Putamen (tissue), 1 donor: Measurements from ENCODE around the gene IGFBP1.

Experiments used
- DNase-seq: peaks from one replicate; pipeline ENCODE4 v3.0.0-alpha.2; 2016; ENCODE audit warnings: low spot score

The IGFBP1 gene

DNA sequence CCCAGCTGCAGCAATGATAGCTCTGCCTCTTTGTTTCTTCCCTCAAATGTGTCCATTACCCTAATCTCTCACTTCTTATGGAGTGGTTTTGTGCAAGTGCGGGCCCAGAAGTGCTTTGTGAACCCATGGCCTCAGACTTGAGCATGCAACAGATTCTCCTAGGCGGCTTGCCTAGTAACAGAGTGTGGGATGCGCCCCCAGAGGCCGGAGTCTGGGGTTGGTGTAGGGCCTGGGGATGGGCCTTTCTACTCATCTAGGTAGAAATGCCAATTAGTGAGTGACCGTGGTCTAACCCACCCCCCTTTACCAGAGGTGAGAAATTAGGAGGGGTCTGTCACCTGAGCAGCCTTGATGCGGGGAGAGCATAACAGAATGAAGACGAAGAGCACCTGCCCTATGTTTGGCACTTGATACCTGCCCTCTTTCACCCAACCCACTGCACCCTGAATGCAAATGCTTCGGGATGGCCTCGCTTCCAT is 7.0 kb upstream of the IGFBP1 start:
- DNase-seq: no peak

DNA sequence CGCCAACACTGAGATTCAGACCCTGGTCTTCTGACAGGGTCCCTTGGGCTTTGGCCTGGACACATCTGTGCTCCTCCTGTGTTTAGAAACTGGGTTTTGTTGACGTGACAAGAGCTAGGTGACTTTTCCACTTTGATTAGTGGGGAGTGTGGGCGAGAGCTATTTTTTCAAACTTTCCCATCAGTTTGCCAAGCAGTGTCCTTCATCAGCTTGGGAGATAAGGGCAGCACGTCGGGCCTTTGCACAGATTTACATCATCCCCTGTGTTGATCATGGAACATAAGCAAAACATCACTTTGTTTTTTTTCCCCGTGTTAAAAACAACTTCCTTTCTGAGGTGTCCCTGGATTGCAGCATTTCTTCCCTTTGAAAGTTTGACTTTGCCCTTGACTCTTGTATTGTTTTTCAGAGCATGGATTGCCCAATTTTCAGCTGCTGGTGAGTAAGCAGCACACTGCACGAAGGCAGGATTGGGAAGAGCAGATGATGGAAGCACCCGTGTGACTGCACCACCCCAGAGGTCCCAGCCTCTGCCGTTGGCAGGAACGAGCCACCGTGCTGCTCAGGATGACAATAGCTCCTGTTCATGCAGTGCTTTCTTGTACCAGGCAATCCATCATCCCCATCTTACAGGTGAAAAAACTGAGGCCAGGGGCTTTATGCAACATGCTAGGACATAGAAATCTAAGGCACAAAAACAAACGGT is 6.4 kb upstream of the IGFBP1 start:
- DNase-seq: no peak

DNA sequence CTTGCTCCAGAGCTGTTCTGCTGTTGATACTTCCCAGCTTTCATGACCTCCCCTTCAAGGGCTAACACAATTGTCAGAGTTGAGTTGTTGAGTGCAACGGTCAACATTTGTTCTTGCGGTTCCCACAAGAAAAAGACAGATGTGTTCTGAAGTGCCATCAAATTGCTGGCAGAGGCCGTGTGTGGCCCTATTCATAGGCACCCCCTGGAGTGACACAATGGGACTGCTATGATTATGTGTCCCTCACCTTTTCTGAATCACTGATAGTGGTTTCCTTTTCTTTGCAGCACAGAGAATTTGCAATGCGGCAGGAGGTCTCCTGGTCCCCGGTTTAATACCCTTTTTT is 5.8 kb upstream of the IGFBP1 start:
- no peak for DNase-seq

DNA sequence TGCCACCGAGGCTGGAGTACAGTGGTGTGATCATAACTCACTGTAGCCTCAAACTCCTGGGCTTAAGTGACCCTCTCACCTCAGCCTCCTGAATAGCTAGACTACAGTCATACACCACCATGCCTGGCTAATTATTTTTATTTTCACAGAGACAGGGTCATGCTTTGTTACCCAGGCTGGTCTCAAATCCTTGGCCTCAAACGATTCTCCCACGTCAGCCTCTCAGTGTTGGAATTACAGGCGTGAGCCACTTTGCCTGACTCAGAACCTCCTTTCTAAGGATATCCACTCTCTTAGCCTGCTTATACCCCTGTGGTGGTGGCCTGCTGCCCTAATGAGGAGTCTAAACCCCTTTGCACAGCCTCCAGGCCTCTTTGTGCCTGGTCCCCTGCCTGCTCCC is 4.2 kb upstream of the IGFBP1 start:
- DNase-seq: no peak

DNA sequence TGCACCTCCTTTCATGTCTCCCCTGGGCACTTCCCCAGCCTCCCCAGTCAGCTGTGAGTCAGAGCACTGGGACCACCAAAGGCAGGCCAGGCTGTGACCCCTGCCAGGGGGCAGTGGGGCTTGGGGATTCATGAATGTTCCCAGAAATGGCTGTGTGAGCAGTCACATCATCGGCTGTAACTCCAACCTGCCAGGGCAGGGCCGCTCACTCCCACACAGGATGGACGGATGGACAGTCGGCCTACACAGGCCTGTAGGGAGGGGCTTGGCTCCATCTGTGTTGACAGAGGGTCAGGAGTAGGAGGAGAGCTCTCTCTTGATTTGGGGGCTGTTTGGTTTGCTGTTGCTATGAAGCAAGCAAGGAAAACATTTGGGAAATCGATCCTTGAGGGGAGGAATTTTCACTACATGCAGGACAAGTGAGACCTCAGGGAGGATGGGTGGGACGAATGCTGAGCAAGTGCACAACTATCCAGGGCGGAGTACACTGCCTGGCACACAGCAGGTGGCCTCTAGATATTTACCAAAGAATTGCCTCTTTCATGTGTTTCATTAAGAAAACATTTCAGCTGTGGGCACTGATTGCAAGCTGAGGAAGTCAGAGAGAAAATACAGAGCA is 2.9 kb upstream of the IGFBP1 start:
- DNase-seq: no peak

DNA sequence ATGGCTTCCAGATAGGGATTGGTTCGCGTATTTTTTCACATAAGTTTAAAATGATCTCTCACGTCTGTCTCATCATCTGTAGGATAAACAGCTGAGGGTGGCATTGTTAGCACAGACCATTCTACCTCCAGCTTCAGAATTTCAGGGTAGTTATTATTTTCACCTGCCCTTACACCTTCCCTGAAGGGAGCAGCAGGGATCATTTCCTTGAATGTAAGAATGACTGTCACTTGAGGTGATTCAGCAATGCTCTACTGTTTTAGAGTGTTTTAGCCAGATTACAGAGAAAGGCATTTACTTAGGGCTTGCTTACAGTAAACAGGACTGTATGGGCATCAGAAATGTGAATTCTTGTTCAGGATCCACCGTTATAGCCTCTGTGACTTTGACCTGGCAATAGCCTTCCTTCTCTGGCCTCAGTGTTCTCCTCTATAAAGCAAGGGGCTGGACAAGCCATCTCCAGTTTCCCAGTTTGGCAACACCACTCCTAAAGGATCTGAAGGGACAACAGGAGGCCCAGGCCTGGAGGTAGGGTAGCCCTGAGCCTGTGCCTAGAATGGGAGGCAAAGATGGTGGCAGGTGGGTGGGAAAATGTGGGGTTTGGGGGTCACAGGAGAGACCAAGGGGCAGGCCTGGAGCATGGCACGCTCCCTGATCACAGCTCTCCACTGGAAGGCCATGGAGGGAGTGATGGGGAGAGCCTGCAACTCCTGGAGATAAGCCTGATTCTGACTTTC is 1.2 kb upstream of the IGFBP1 start:
- no peak for DNase-seq

DNA sequence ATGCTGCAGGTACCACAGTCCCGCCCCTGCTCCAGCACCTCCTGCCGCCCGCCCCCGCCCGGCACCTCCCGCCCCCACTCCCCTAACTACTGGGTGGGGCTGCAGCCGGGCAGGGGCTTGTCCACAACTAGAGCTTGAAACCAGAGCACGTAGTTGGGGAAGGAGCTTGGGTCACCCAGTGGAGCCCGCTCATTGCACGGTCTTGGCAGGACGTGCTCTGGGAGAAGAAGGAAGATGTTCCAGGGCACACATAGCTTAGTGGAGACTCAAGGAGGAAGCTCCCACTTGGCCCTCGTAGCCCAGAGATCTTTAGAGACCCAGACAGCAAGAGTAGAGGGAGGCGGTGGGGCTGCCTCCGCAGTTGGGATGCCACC is 692 bp downstream of the IGFBP1 start:
- peak; percentile 12 for DNase-seq

DNA sequence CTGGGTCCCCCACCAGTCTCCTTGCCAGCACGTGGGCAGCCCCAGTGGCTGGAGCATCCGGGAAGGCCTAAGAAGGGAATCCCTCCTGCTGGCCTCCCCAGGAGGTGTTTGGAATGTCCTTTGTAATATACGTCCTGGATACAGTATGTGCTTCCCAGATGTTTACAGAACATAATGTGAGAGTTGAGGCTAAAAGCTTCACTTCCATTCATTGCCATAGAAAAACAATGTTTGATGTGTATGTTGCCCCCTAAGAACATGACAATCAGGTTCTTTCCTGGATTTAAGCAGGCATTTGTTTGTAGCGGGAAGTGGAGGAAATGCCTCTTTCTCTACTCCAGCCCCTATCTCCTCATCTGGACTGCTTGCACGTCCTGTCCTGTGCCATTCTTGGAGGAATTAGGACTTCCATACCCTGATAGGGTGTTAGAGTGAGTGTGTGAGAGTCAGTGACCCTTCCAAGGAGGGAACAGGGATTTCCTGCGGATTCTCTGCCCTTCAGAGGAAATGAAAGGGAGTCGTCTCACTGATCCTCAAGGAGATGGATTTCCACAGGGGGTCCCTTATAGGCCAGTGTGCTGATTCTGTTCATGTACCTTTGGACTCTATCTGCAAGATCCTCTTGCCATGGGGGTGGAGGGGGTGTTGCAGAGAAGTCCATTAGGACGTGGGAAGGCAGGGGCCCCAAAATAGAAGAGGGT is 1.2 kb downstream of the IGFBP1 start:
- DNase-seq: no peak

DNA sequence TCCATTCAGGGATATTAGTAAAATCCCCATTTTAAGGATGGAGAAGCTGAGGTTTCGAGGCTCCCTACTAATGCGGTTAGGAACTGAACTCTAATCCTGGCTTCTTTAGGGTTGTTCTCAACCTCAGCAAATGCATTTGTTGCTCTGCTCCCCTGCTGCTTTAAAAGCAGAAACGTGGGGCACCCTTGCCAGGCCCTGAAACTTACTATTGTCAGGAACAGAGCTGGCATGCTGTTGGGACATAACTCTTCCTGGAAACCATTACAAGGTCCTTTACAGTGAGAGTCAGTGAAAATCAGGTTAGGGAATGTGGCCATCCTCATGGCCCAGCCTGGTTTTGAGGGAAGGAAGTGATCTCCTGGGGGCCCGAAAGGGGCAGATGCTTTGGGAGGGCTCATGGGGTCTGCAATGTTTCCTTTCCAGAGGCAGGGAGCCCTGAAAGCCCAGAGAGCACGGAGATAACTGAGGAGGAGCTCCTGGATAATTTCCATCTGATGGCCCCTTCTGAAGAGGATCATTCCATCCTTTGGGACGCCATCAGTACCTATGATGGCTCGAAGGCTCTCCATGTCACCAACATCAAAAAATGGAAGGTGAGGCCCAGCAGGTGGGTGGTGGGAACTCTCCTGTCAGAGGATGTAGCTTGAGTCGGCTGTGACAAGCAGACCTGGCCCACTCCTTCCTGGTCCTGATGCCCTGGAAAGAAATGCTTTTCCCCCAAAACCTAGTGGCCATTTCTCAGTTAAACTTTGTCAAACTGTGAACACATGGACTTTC is 2.0 kb downstream of the IGFBP1 start:
- no peak for DNase-seq

DNA sequence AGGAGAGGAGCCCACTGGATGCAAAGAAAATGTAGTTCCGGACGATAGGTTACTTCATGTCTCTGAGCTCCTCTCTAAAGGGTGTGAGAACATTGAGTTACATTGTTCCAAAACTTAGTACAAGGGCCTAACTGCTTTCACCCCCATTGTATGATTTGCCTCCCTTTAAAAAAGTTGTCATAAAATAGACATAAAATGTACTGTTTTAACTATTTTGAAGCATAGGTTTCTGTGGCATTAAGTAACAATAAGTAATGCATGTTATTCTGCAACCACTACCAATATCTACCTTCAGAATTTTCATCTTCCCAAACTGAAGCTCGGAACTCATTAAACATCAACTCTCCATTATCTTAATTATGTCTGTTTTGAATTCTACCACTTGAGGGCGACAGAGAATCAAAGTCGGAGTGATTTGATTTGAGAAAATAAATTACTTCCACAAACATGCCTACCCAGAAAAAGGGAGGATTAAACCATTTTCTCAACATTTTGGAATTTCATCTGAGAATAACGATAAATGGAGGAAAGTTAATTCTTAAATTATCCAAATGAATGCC is 2.7 kb downstream of the IGFBP1 start:
- DNase-seq: peak; percentile 16

DNA sequence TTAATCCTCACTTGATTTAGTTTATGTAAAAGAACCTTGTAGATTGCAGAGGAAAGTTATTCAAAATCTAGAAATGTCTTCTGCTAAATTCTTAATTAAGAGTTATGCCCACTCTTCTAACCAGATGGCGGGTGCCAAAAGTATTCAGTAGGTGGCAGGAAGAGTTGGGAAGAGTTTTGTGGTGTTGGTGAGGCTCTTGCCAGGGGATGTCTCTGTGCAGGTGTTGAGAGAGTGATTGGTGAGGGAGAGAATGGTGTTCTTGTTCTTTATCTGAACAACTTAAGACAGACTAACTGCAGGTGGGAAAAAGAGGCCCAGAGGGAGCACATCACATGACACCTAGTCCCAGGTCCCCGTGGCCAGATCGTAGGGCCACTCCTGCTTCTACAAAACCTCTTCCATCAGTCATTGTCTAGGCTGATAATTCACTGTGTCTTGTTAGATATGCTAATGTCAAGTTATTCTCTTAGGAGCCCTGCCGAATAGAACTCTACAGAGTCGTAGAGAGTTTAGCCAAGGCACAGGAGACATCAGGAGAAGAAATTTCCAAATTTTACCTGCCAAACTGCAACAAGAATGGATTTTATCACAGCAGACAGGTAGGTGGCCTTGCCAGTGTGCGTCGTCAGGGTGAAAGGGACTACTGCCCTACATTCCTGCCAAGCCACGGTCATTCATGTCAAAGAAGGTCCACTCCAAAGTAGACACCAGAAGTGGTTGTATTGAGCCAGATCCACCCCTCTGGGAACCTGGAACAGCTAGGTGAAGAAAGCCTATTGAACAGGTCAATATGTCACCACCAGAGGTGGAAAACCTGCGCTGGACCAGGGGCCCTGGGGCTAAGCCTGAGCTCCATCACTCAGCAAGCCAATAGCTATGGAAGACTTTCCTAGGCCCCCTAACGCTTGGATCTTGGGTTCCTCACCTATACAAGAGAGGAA is 3.4 kb downstream of the IGFBP1 start:
- DNase-seq: no peak

DNA sequence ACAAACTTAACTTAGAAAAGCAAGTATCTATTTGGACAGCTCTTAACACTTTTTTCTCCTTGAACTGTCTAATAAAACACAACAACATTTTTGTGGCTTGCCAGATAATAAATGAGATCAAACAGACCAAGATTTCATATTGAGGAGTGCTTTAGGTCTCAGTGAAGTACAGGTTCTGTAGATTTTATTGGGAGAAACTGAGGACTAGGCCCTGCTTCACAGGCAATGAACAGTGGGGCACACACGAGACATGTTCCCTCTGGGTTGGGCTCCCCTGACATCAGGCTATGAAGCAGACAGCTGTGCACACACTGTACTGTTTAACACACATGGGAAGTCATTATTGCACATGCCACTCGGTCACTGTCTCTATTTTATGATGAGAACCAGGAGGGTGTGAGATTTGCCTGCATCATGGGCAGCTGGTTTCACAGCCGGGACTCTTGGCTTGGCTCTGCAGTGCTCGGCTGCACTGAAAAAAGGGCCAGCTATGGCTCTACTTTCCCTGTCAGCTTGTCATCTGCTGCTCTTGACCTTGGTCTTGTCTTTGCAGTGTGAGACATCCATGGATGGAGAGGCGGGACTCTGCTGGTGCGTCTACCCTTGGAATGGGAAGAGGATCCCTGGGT is 4.2 kb downstream of the IGFBP1 start:
- no peak for DNase-seq

DNA sequence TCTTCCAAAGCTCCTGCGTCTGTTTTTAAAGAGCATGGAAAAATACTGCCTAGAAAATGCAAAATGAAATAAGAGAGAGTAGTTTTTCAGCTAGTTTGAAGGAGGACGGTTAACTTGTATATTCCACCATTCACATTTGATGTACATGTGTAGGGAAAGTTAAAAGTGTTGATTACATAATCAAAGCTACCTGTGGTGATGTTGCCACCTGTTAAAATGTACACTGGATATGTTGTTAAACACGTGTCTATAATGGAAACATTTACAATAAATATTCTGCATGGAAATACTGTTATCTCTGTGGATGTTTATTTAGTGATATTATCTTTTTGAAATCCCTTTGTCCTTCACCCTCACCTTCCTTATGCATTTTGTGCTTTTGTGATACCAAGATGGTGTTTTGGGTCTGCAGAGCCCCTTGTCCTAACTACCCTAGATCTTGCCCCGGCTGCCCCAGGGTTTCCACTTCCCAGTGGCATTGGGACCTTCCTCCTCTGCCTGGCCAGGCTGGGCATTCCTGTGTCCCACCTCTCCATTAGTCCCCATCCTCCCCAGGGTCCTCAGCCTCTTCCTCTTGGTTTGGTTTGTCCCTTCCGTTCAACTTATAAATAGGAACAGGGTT is 5.2 kb downstream of the IGFBP1 start:
- no peak for DNase-seq

DNA sequence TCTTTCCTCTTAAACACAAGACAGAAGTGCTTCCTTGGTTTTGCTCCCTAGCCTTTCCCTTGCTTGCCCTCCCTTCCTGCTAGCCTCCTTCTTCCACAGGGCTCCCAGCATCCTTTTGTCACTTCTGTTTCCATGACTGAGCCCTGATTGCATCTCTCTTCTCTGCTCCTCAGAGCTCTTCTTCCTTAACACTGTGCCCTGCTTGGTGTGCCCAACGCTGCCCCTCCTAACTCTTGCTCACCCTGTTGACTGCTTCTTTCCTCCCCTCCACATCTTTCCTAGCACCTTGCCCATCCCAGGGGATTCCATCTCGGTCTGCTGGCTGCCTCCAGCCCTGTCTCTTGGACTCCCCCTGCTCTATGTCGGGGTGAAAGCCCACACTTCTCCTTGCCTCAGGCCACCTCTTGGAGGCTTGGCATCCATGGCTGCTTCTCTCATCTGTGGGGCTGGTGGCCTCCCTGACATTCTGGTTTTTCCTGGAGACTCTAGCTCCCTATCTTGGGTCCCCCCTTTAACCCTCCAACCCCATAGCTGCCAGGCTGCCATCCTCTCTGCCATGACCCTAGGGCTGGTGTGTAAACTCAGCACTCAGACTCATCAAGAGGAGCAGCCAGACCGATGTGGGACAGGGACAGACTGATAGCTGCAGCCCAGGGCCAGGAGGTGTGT is 5.8 kb downstream of the IGFBP1 start:
- no peak for DNase-seq

DNA sequence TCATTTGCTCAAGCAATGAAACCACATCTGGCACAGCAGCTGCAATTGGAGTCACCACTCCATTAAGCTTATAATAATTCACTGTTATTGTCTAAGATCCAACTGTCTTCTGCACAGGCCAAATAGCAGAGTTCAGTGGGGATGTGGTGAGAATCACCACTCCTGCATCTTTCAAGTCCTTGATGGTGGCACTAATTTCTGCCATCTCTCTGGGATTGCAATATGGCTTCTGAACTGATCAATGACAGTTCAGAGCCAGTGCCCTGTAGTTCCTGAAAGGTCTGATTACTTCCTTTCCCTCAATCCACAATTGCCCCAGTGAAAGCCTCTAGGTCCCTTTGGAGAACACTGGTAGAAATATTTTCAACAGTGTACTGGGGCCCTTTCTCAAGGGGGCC is 6.4 kb downstream of the IGFBP1 start:
- DNase-seq: no peak

DNA sequence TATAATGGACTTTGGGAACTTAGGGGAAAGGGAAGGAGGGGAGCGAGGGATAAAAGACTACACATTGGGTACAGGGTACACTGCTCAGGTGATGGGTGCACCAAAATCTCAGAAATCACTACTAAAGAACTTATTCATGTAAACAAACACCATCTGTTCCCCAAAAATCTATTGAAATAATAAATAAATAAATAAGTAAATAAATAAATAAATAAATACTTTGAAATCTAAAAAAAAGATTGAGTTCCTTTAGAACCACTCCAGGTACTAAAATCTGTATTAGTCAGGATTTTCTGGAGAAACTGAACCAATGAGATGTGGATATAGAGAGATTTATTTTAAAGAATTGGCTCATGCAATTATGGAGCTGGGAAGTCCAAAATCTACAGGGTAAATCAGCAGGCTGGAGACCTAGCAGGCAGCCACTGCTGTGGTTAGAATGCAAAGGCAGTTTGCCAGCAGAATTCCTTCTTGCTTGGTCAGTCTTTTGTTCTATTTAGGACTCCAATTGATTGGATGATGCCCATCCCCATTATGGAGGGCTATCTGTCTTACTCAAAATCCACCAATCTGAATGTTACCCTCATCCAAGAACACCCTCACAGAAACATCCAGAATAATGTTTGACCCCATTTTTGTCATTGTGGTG is 8.9 kb downstream of the IGFBP1 start:
- no peak for DNase-seq

DNA sequence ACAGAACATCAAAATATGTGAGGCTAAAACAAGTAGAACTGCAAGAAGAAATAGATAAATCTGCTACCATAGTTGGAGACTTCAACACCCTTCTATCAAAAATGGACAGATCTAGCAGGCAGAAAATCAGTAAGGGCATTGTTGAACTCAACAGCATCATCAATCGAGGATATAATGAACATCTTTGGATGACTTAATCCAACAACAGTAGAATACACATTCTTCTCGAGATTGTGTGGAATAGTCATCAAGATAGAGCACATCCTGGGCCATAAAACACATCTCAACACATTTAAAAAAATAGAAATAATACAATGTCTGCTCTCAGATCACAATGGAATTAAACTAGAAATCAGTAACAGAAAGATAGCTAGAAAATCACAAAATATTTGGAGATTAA is 9.9 kb downstream of the IGFBP1 start:
- no peak for DNase-seq

DNA sequence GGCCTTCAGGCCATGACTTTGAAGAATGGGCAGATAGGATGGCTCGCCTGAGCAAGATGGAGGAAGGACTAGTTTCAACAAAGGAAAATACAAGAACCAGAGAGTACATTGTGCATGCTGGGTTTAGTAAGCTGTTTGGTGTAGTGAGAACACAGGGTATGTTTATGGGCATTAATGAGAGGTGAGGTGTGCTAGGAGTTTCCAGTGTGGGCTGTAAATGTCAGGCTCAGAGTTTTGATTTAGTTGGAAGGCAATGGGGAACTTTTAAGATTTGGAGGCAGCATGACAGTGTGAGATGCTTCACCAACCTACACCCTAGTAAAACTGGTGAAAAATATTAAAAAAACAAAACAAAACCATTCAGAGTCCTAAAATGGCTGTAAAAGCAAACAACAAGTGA is 13.3 kb downstream of the IGFBP1 start:
- no peak for DNase-seq

DNA sequence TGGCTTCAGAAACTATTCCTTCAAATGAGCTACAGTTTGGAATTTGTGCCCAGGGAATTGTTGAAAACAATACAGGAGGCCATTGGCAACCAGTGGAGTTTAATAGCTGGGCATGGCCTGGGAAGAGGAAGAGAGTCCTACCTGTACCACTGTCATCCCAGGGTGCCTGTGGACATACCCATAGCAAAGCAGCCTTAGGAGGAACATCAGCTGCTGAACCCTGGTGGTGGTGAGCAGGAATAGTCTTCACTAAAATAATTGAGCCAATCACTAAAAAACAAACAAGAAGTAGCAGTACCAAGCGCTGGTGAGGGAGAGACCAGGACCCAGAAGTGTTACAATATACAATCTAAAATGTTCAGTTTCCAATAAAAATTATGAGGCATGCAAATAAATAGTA is 14.5 kb downstream of the IGFBP1 start:
- no peak for DNase-seq
